ENCODE measurements around the gene TSPAN18. TPM values are rescaled to one million over a fixed set of nuclear protein-coding genes. Genes with fewer than 3 reads are reported as not detected.

Gene TSPAN18
- total and polyA plus RNA-seq, 2 experiments from 2014 or later, result 0.20 to 0.54 TPM

GRCh38 chr11:44873537-44873936 lies 146.8 kb downstream of the TSPAN18 start:
- Histone ChIP-seq H3K27ac (no peak overlapping the region), H3F3A (ENCODE audit: insufficient read depth) (peaks cover 9% of the 10 kb centered on the region; the same call in 1 of the 2 replicates), H3K9ac (no peak overlapping the region), H3K79me2 (ENCODE audit: insufficient read depth) (no peaks in the 10 kb centered on the region), H3K4me3 (no peak overlapping the region), H3K4me1 (ENCODE audit: insufficient read depth) (0 out of 2 replicates have a peak, but pooled peaks cover 6% of the 10 kb centered on the region), H4K20me1 (ENCODE audit: insufficient read depth) (no peaks in the 10 kb centered on the region), H3K9me2 (ENCODE audit: insufficient read depth) (no peaks in the 10 kb centered on the region), H3K4me2 (ENCODE audit: unreplicated experiment) (no peak overlapping the region), H3K36me3 (ENCODE audit: low read depth) (no peaks in the 10 kb centered on the region), H3K27me3 (replicated peaks; ENCODE audit: insufficient read depth) (no peaks in the 10 kb centered on the region; the same call in 1 of the 2 replicates), H3K9me3 (ENCODE audit: low read depth) (no peaks in the 10 kb centered on the region), H2AFZ (no peak overlapping the region)
- whole genome bisulfite sequencing, 2 experiments (ENCODE audit: low coverage in 1 of 2, low lambda C conversion rate in 2 of 2, missing lambda C conversion rate in 2 of 2), result 11 to 16% methylated on average over 1 of the region's 1 CpG
- in situ Hi-C loops (cut with MboI), result no loop called here
- no peak for TF ChIP-seq EZH2phosphoT487 (IDR thresholded peaks at IDR 0.05; ENCODE audit: insufficient read depth, low read depth)
- no peak for TF ChIP-seq EZH2 (IDR thresholded peaks at IDR 0.05; ENCODE audit: insufficient read depth, poor library complexity, severe bottlenecking)
- DNase-seq, result no peak

- no peak for TF ChIP-seq EZH2 (IDR thresholded peaks at IDR 0.05; ENCODE audit: insufficient read depth, poor library complexity, severe bottlenecking)
- no peak for TF ChIP-seq EZH2phosphoT487 (IDR thresholded peaks at IDR 0.05; ENCODE audit: insufficient read depth, low read depth)
- no peaks in the 10 kb centered on the region for H3K36me3 ChIP-seq (ENCODE audit: low read depth)
- H3K4me1 ChIP-seq (ENCODE audit: insufficient read depth), result 0 out of 2 replicates have a peak, but pooled peaks cover 6% of the 10 kb centered on the region
- no peak overlapping the region for H3K9ac ChIP-seq
- DNase-seq, result no peak
- peaks cover 9% of the 10 kb centered on the region; the same call in 1 of the 2 replicates for H3F3A ChIP-seq (ENCODE audit: insufficient read depth)
- no peak overlapping the region for H3K4me3 ChIP-seq
- H3K79me2 ChIP-seq (ENCODE audit: insufficient read depth), result no peaks in the 10 kb centered on the region
- peaks cover 4% of the 10 kb centered on the region; the same call in 1 of the 2 replicates for H3K27me3 ChIP-seq (replicated peaks; ENCODE audit: insufficient read depth)
- H3K9me3 ChIP-seq (ENCODE audit: low read depth), result no peaks in the 10 kb centered on the region
- no peak overlapping the region for H3K4me2 ChIP-seq (ENCODE audit: unreplicated experiment)
- no peak overlapping the region for H2AFZ ChIP-seq
- H4K20me1 ChIP-seq (ENCODE audit: insufficient read depth), result no peaks in the 10 kb centered on the region
- H3K27ac ChIP-seq, result no peak overlapping the region
- 69 to 76% methylated on average over 3 of the region's 3 CpGs for WGBS, 2 experiments (ENCODE audit: low coverage in 1 of 2, low lambda C conversion rate in 2 of 2, missing lambda C conversion rate in 2 of 2)
- H3K9me2 ChIP-seq (ENCODE audit: insufficient read depth), result no peaks in the 10 kb centered on the region
- in situ Hi-C loops (cut with MboI), result no loop called here
These were observed 147.5 kb downstream of the TSPAN18 start for GRCh38 chr11:44874284-44874683.

GRCh38 chr11:44875037-44875436 lies 148.3 kb downstream of the TSPAN18 start:
- 0 out of 2 replicates have a peak, but pooled peaks cover 6% of the 10 kb centered on the region for H3K4me1 ChIP-seq (ENCODE audit: insufficient read depth)
- H3K36me3 ChIP-seq (ENCODE audit: low read depth), result no peaks in the 10 kb centered on the region
- H3K9me2 ChIP-seq (ENCODE audit: insufficient read depth), result no peaks in the 10 kb centered on the region
- H3K4me3 ChIP-seq, result no peak overlapping the region
- DNase-seq, result no peak
- peaks cover 9% of the 10 kb centered on the region; the same call in 1 of the 2 replicates for H3F3A ChIP-seq (ENCODE audit: insufficient read depth)
- no peak overlapping the region for H3K4me2 ChIP-seq (ENCODE audit: unreplicated experiment)
- in situ Hi-C loops (cut with MboI), result no loop called here
- no peaks in the 10 kb centered on the region for H3K9me3 ChIP-seq (ENCODE audit: low read depth)
- H3K79me2 ChIP-seq (ENCODE audit: insufficient read depth), result no peaks in the 10 kb centered on the region
- no peak overlapping the region for H3K9ac ChIP-seq
- peaks cover 4% of the 10 kb centered on the region; the same call in 1 of the 2 replicates for H3K27me3 ChIP-seq (replicated peaks; ENCODE audit: insufficient read depth)
- H2AFZ ChIP-seq, result no peak overlapping the region
- TF ChIP-seq EZH2 (IDR thresholded peaks at IDR 0.05; ENCODE audit: insufficient read depth, poor library complexity, severe bottlenecking), result no peak
- no peak for TF ChIP-seq EZH2phosphoT487 (IDR thresholded peaks at IDR 0.05; ENCODE audit: insufficient read depth, low read depth)
- 66 to 68% methylated on average over 4 of the region's 4 CpGs for WGBS, 2 experiments (ENCODE audit: low coverage in 1 of 2, low lambda C conversion rate in 2 of 2, missing lambda C conversion rate in 2 of 2)
- H3K27ac ChIP-seq, result no peak overlapping the region
- H4K20me1 ChIP-seq (ENCODE audit: insufficient read depth), result no peaks in the 10 kb centered on the region

- in situ Hi-C loops (cut with MboI), result no loop called here
- Histone ChIP-seq H3K79me2 (ENCODE audit: insufficient read depth) (no peaks in the 10 kb centered on the region), H3K9me3 (ENCODE audit: low read depth) (no peaks in the 10 kb centered on the region), H3K9ac (no peak overlapping the region), H3K36me3 (ENCODE audit: low read depth) (no peaks in the 10 kb centered on the region), H3K4me1 (ENCODE audit: insufficient read depth) (no peaks in the 10 kb centered on the region), H3K27me3 (replicated peaks; ENCODE audit: insufficient read depth) (peaks cover 4% of the 10 kb centered on the region; the same call in 1 of the 2 replicates), H3K27ac (no peak overlapping the region), H4K20me1 (ENCODE audit: insufficient read depth) (no peaks in the 10 kb centered on the region), H2AFZ (no peak overlapping the region), H3K4me2 (ENCODE audit: unreplicated experiment) (no peak overlapping the region), H3F3A (ENCODE audit: insufficient read depth) (no peaks in the 10 kb centered on the region), H3K9me2 (ENCODE audit: insufficient read depth) (no peaks in the 10 kb centered on the region), H3K4me3 (no peak overlapping the region)
- no peak for TF ChIP-seq EZH2 (IDR thresholded peaks at IDR 0.05; ENCODE audit: insufficient read depth, poor library complexity, severe bottlenecking)
- no peak for TF ChIP-seq EZH2phosphoT487 (IDR thresholded peaks at IDR 0.05; ENCODE audit: insufficient read depth, low read depth)
- DNase-seq, result no peak
- WGBS, 2 experiments (ENCODE audit: low coverage in 1 of 2, low lambda C conversion rate in 2 of 2, missing lambda C conversion rate in 2 of 2), result 96 to 98% methylated on average over 5 of the region's 5 CpGs
These were observed 149.5 kb downstream of the TSPAN18 start for GRCh38 chr11:44876194-44876723.

Data from GM23248 (cell line).